OCI-LY3 (cell line): Measurements from ENCODE around the gene EXOC4.

Experiments used
- EZH2phosphoT487 ChIP-seq: fragments of 200-600 bp; shearing (Covaris generic); IDR thresholded peaks from 2 replicates; pipeline ENCODE4 v1.6.1; 2018; ENCODE audit warnings: antibody characterized with exemption, mixed run types, low read depth
- TF ChIP-seq, protein P1 (sequence below): fragments of 200-600, 300-600 bp; sonication (generic); IDR thresholded peaks from 2 replicates; pipeline ENCODE4 v1.5.1; 2014; ENCODE audit warnings: antibody characterized with exemption, low read length, low read depth

DNA sequence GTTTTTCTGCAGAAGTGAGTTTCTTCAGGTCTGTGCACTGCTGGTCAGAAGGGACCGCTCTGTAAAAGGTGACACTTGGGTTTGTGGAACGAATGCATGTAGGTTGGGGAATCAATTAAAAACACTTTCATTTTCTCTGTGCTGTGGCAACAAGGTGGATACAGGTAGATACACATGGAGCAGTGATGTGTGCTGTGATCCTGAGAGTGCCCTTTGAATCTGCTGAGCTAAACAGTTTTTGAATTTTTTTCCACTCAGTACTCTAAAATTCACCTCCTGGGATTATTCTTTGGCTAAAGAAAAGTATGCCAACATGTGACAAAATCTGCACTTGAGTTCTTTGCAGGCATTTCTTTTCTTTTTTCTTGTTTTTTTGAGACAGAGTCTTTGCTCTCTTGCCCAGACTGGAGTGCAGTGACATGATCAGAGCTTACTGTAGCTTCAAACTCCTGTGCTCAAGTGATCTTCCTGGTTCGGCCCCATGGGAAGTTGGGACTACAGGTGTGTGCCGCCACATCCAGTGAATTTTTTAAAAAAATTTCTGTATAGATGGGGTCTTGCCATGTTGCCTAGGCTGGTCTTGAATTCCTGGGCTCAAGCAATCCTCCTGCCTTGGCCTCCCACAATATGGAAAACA is 338.9 kb downstream of the EXOC4 start:
- TF ChIP-seq, protein P1, sequence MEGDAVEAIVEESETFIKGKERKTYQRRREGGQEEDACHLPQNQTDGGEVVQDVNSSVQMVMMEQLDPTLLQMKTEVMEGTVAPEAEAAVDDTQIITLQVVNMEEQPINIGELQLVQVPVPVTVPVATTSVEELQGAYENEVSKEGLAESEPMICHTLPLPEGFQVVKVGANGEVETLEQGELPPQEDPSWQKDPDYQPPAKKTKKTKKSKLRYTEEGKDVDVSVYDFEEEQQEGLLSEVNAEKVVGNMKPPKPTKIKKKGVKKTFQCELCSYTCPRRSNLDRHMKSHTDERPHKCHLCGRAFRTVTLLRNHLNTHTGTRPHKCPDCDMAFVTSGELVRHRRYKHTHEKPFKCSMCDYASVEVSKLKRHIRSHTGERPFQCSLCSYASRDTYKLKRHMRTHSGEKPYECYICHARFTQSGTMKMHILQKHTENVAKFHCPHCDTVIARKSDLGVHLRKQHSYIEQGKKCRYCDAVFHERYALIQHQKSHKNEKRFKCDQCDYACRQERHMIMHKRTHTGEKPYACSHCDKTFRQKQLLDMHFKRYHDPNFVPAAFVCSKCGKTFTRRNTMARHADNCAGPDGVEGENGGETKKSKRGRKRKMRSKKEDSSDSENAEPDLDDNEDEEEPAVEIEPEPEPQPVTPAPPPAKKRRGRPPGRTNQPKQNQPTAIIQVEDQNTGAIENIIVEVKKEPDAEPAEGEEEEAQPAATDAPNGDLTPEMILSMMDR: no peak
- no peak for TF ChIP-seq EZH2phosphoT487
